Skeletal muscle tissue (tissue), 4 donors: ENCODE results near the gene ADIPOR2. TPM values are rescaled to one million over a fixed set of nuclear protein-coding genes. Genes with fewer than 3 reads are reported as not detected.

Experiments used
- H3K27ac ChIP-seq: one replicate; pipeline ENCODE4 v1.7.0; 2013; ENCODE audit warnings: mild to moderate bottlenecking, low read depth, low read length, inconsistent platforms
- H3K27me3 ChIP-seq, 3 donors: one replicate each; pipeline ENCODE4 v1.7.0; 2013; ENCODE audit warnings: low read length in 3 of 3; ENCODE audit not compliant: control insufficient read depth in 3 of 3, insufficient read depth in 3 of 3
- H3K36me3 ChIP-seq, 3 donors: one replicate each; pipeline ENCODE4 v1.7.0; 2013; ENCODE audit warnings: low read length in 3 of 3; ENCODE audit not compliant: control insufficient read depth in 3 of 3, insufficient read depth in 3 of 3
- H3K4me1 ChIP-seq, 3 donors: one replicate each; pipeline ENCODE4 v1.7.0; 2013; ENCODE audit warnings: low read length in 3 of 3, mild to moderate bottlenecking in 3 of 3; ENCODE audit not compliant: control insufficient read depth in 3 of 3, insufficient read depth in 3 of 3
- H3K4me3 ChIP-seq, 3 donors: one replicate each; pipeline ENCODE4 v1.7.0; 2013; ENCODE audit warnings: low read length in 3 of 3
- H3K9ac ChIP-seq, 3 donors: one replicate each; pipeline ENCODE4 v1.7.0; 2013; ENCODE audit warnings: low read length in 3 of 3, mild to moderate bottlenecking in 3 of 3, moderate library complexity in 2 of 3, low read depth in 1 of 3
- H3K9me3 ChIP-seq, 3 donors: one replicate each; pipeline ENCODE4 v1.7.0; 2013; ENCODE audit warnings: low read length in 3 of 3; ENCODE audit not compliant: control insufficient read depth in 3 of 3
- total RNA-seq: library from RNA; depleted of rRNA; stranded (reverse); fragments of >200 nt; gene quantifications from one replicate; pipeline ENCODE4 v1.2.3, GENCODE V29; 2014
- donor health status: Osteomylitis.

The ADIPOR2 gene
- total RNA-seq = 35.5 TPM

- Histone ChIP-seq H3K4me1 (peaks cover 8 to 16% (median 11%) of the 10 kb centered on the region in 3 donors), H3K9ac (peak within 1 kb of the TSS; percentile 89 to 93 (median 90)), H3K27me3 (no peaks in the 10 kb centered on the region), H3K9me3 (no peaks in the 10 kb centered on the region), H3K36me3 (no peaks in the 10 kb centered on the region), H3K27ac (peak within 1 kb of the TSS; percentile 94), H3K4me3 (peak within 1 kb of the TSS; percentile 84 to 89 (median 89))
These were observed at the start of gene ADIPOR2 for GRCh38 chr12:1690578-1691122. Gene ADIPOR2, plus strand, starts transcription at chr12:1691070. Its CDS starts 63,274 bp downstream, at chr12:1754344.

- Histone ChIP-seq H3K9ac (no peak overlapping the region), H3K9me3 (no peaks in the 10 kb centered on the region), H3K4me1 (peaks cover 12 to 13% (median 12%) of the 10 kb centered on the region in 3 donors), H3K27me3 (peaks cover 0 to 11% (median 0%) of the 10 kb centered on the region in 3 donors), H3K4me3 (no peak overlapping the region), H3K27ac (no peak overlapping the region), H3K36me3 (peaks cover 0 to 3% (median 2%) of the 10 kb centered on the region in 3 donors)
These were observed 48.4 kb upstream of the ADIPOR2 start for GRCh38 chr12:1642513-1642912.

- Histone ChIP-seq H3K27me3 (peaks cover 0 to 11% (median 0%) of the 10 kb centered on the region in 3 donors), H3K4me3 (no peak overlapping the region), H3K4me1 (peaks cover 12 to 13% (median 12%) of the 10 kb centered on the region in 3 donors), H3K36me3 (peaks cover 0 to 3% (median 2%) of the 10 kb centered on the region in 3 donors), H3K9me3 (no peaks in the 10 kb centered on the region), H3K27ac (no peak overlapping the region), H3K9ac (no peak overlapping the region)
These were observed 47.8 kb upstream of the ADIPOR2 start for GRCh38 chr12:1643043-1643442.

GRCh38 chr12:1643905-1644533 lies 46.9 kb upstream of the ADIPOR2 start:
- peaks cover 0 to 5% (median 0%) of the 10 kb centered on the region in 3 donors for H3K27me3 ChIP-seq
- no peaks in the 10 kb centered on the region for H3K9me3 ChIP-seq
- H3K4me3 ChIP-seq = no peak overlapping the region
- no peak overlapping the region for H3K9ac ChIP-seq
- H3K36me3 ChIP-seq = peaks cover 0 to 3% (median 2%) of the 10 kb centered on the region in 3 donors
- H3K27ac ChIP-seq = no peak overlapping the region
- H3K4me1 ChIP-seq = peaks cover 12 to 13% (median 12%) of the 10 kb centered on the region in 3 donors

- H3K4me3 ChIP-seq = no peak overlapping the region
- peaks cover 12 to 13% (median 12%) of the 10 kb centered on the region in 3 donors for H3K4me1 ChIP-seq
- no peaks in the 10 kb centered on the region for H3K9me3 ChIP-seq
- H3K36me3 ChIP-seq = peaks cover 0 to 3% (median 2%) of the 10 kb centered on the region in 3 donors
- H3K9ac ChIP-seq = peak overlapping the region in 1 of 3 donors; percentile 25
- no peak overlapping the region for H3K27ac ChIP-seq
- H3K27me3 ChIP-seq = peaks cover 0 to 5% (median 3%) of the 10 kb centered on the region in 3 donors
These were observed 46.1 kb upstream of the ADIPOR2 start for GRCh38 chr12:1644534-1645438.

GRCh38 chr12:1645819-1646218 lies 45.1 kb upstream of the ADIPOR2 start:
- Histone ChIP-seq H3K9ac (no peak overlapping the region), H3K27me3 (peaks cover 0 to 5% (median 3%) of the 10 kb centered on the region in 3 donors), H3K27ac (no peak overlapping the region), H3K4me3 (no peak overlapping the region), H3K4me1 (peaks cover 12 to 17% (median 13%) of the 10 kb centered on the region in 3 donors), H3K36me3 (peaks cover 0 to 3% (median 2%) of the 10 kb centered on the region in 3 donors), H3K9me3 (no peaks in the 10 kb centered on the region)

- H3K27ac ChIP-seq = no peak overlapping the region
- H3K36me3 ChIP-seq = peaks cover 0 to 3% (median 2%) of the 10 kb centered on the region in 3 donors
- H3K27me3 ChIP-seq = peaks cover 0 to 5% (median 3%) of the 10 kb centered on the region in 3 donors
- H3K9ac ChIP-seq = no peak overlapping the region
- peaks cover 12 to 25% (median 13%) of the 10 kb centered on the region in 3 donors for H3K4me1 ChIP-seq
- H3K4me3 ChIP-seq = no peak overlapping the region
- no peaks in the 10 kb centered on the region for H3K9me3 ChIP-seq
These were observed 44.1 kb upstream of the ADIPOR2 start for GRCh38 chr12:1646569-1647284.

GRCh38 chr12:1647285-1647669 lies 43.6 kb upstream of the ADIPOR2 start:
- H3K4me1 ChIP-seq = peaks cover 12 to 25% (median 13%) of the 10 kb centered on the region in 3 donors
- peaks cover 0 to 5% (median 3%) of the 10 kb centered on the region in 3 donors for H3K27me3 ChIP-seq
- no peaks in the 10 kb centered on the region for H3K9me3 ChIP-seq
- H3K27ac ChIP-seq = no peak overlapping the region
- H3K4me3 ChIP-seq = no peak overlapping the region
- peaks cover 0 to 3% (median 2%) of the 10 kb centered on the region in 3 donors for H3K36me3 ChIP-seq
- H3K9ac ChIP-seq = no peak overlapping the region

GRCh38 chr12:1650260-1650977 lies 40.5 kb upstream of the ADIPOR2 start:
- H3K9ac ChIP-seq = peak overlapping the region in 1 of 3 donors; percentile 10
- no peaks in the 10 kb centered on the region for H3K9me3 ChIP-seq
- H3K27ac ChIP-seq = no peak overlapping the region
- H3K4me3 ChIP-seq = no peak overlapping the region
- H3K4me1 ChIP-seq = peaks cover 0 to 14% (median 2%) of the 10 kb centered on the region in 3 donors
- H3K27me3 ChIP-seq = peaks cover 0 to 3% (median 0%) of the 10 kb centered on the region in 3 donors
- peaks cover 0 to 3% (median 2%) of the 10 kb centered on the region in 3 donors for H3K36me3 ChIP-seq
